Measurements from ENCODE around the gene RFX4. TPM values are rescaled to one million over a fixed set of nuclear protein-coding genes. Genes with fewer than 3 reads are reported as not detected.
A peak's percentile ranks its signal among the peaks of the same experiment; 100 is the strongest.

RFX4 gene
- total RNA-seq, 2 donors from 2014 or later, result not detected

DNA sequence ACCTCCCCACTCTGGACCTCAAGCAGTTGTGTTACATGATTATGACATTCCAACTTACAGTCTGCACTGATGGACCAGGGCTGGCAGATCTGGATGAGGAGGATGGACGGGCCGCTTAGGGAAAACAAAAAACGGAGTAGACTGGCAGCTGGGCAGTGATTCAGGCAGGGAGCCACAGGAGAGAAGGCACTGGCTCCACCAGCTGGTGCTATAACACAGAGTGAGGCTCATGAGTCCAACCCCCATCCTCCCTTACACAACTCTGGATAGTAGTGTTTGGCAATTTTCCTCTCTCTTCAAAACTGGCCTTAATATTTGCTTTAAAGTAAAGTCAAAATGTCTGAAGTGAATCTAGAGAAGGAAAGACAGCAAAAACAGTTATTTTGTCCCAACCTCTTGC lies 181.9 kb downstream of the RFX4 start:
- TF ChIP-seq, protein P1, sequence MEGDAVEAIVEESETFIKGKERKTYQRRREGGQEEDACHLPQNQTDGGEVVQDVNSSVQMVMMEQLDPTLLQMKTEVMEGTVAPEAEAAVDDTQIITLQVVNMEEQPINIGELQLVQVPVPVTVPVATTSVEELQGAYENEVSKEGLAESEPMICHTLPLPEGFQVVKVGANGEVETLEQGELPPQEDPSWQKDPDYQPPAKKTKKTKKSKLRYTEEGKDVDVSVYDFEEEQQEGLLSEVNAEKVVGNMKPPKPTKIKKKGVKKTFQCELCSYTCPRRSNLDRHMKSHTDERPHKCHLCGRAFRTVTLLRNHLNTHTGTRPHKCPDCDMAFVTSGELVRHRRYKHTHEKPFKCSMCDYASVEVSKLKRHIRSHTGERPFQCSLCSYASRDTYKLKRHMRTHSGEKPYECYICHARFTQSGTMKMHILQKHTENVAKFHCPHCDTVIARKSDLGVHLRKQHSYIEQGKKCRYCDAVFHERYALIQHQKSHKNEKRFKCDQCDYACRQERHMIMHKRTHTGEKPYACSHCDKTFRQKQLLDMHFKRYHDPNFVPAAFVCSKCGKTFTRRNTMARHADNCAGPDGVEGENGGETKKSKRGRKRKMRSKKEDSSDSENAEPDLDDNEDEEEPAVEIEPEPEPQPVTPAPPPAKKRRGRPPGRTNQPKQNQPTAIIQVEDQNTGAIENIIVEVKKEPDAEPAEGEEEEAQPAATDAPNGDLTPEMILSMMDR (IDR thresholded peaks at IDR 0.05), result peak in 1 of 2 donors; percentile 44
- Histone ChIP-seq H3K4me1 (peaks cover 0 to 34% of the 10 kb centered on the region in 2 donors), H3K27ac (no peak overlapping the region), H3K9me3 (no peaks in the 10 kb centered on the region), H3K27me3 (no peaks in the 10 kb centered on the region), H3K4me3 (no peak overlapping the region), H3K36me3 (no peaks in the 10 kb centered on the region)
- no peak for DNase-seq (ENCODE audit: low spot score)

DNA sequence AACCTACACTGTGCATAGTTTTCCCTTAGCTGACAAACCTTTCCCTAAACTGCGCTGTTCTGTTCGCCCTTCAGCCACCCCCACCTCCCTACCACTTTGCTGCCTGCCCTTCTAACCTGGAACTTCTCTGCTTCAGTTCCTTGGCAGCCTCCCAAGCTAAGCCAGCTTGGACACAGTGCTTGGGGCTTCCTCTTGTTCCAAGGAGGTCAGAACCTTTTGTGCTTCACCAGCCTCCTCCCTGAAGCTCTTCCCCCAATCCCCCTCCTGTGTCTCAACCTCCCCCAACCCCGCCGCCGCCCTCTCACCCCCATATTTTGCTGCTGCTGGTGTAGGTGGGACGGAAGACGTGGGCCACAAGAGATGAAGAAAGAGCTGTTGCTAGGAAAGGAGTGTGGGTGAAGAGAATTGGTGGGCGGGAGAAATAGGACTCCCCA lies 183.6 kb downstream of the RFX4 start:
- Histone ChIP-seq H3K27ac (peak overlapping the region in 1 of 2 donors; percentile 72), H3K4me1 (peaks cover 0 to 28% of the 10 kb centered on the region in 2 donors), H3K27me3 (no peaks in the 10 kb centered on the region), H3K9me3 (no peaks in the 10 kb centered on the region), H3K4me3 (no peak overlapping the region), H3K36me3 (no peaks in the 10 kb centered on the region)
- peak; percentile 67 for DNase-seq (ENCODE audit: low spot score)
- TF ChIP-seq, protein P1 (IDR thresholded peaks at IDR 0.05), result no peak

DNA sequence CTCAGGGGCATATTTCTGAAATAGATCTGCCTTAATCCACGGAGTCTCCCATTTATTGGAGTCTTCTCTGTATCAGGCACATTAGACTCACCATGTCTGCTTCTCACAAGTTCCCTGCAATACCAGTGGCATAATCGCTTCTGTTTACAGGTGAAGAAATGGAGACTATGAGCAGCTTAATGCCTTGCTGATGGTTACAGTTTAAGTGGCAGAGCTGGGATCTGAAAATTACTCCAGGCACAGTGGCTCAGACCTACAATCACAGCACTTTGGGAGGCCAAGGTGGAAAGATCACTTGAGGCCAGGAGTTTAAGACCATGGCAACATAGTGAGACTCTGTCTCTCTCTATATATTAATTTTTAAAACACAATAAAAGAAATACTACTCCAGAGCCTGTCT lies 184.4 kb downstream of the RFX4 start:
- no peaks in the 10 kb centered on the region for H3K9me3 ChIP-seq
- peak overlapping the region in 1 of 2 donors; percentile 72 for H3K27ac ChIP-seq
- no peaks in the 10 kb centered on the region for H3K27me3 ChIP-seq
- H3K4me1 ChIP-seq, result peaks cover 0 to 28% of the 10 kb centered on the region in 2 donors
- DNase-seq (ENCODE audit: low spot score), result no peak
- TF ChIP-seq, protein P1 (IDR thresholded peaks at IDR 0.05), result no peak
- H3K4me3 ChIP-seq, result no peak overlapping the region
- H3K36me3 ChIP-seq, result no peaks in the 10 kb centered on the region

DNA sequence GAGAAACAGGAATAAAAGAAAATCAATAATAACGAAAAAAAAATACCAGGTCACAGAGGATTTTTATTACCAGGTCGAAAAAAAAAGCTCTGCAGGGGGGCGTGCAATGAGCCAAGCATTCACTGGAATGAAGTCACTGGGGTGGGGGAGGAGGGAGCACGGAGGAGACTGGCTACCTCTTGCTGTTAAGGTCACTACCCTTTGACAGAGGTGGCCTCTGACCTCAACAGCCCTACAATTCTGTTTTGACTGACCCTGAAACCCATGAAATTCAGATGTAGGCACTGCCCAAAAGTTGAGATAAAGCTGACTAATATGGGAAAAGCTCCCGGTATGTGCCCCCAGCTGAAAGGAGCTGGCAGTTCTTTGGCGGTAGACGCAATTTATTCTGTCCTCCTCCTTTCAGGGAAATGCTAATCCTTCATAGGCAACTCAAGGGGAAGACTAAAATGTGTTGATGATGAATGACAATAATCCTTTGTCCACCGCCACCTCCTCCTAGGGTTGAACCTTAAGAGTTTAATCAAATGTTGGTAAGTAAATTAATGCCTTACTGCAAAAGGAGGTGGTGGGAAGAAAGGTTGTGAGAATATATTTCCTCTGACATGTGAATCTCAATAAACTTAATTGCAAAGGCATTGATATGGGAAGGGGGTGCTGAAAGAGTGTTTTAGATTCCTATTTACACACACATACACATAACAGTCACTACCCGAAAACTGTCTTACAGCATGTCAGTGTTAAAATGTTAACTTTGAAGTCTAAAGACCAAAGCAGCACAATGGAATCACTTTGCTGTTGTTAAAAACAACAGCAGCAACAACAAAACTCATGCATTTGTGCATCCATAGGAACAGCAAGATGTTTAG lies 185.4 kb downstream of the RFX4 start:
- TF ChIP-seq, protein P1 (IDR thresholded peaks at IDR 0.05), result no peak
- Histone ChIP-seq H3K27ac (peak overlapping the region in 1 of 2 donors; percentile 14), H3K4me3 (no peak overlapping the region)

DNA sequence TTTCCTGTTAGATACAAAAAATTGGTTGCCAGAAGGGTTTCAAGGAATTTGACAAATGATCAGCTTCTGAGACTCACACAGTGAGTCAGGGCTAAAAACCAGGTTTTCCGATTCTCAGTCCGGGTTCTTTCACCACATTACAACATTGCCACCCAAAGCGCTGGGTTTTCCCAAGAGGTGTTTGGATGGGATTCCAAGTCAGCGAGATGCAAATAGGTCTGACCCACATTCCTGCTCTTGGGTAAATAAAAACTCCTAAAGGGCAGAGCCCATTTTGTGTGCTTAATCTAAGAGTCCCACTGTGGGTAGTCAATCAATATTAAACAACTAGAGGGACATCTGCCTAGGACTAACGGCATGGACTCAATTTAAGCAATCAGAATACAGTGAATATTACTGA lies 186.3 kb downstream of the RFX4 start:
- H3K4me1 ChIP-seq, result peaks cover 0 to 35% of the 10 kb centered on the region in 2 donors
- no peaks in the 10 kb centered on the region for H3K36me3 ChIP-seq
- TF ChIP-seq, protein P1 (IDR thresholded peaks at IDR 0.05), result no peak
- H3K27me3 ChIP-seq, result no peaks in the 10 kb centered on the region
- no peak overlapping the region for H3K4me3 ChIP-seq
- H3K9me3 ChIP-seq, result no peaks in the 10 kb centered on the region
- H3K27ac ChIP-seq, result no peak overlapping the region
- DNase-seq (ENCODE audit: low spot score), result no peak

More for the DNA sequence above, 185.4 kb downstream of the RFX4 start:
- H3K9me3 ChIP-seq, result no peaks in the 10 kb centered on the region
- peaks cover 0 to 29% of the 10 kb centered on the region in 2 donors for H3K4me1 ChIP-seq
- no peaks in the 10 kb centered on the region for H3K27me3 ChIP-seq
- no peak for DNase-seq (ENCODE audit: low spot score)
- H3K36me3 ChIP-seq, result no peaks in the 10 kb centered on the region

Data from right atrium auricular region (tissue), 2 donors.